Right forelimb (tissue), 1 donor: Measurements from ENCODE around the gene GRIN2C.
A peak's percentile ranks its signal among the peaks of the same experiment; 100 is the strongest.

Source experiments
- DNase-seq: peaks from one replicate; pipeline ENCODE4 v3.0.0-alpha.2; 2018

The GRIN2C gene

DNA sequence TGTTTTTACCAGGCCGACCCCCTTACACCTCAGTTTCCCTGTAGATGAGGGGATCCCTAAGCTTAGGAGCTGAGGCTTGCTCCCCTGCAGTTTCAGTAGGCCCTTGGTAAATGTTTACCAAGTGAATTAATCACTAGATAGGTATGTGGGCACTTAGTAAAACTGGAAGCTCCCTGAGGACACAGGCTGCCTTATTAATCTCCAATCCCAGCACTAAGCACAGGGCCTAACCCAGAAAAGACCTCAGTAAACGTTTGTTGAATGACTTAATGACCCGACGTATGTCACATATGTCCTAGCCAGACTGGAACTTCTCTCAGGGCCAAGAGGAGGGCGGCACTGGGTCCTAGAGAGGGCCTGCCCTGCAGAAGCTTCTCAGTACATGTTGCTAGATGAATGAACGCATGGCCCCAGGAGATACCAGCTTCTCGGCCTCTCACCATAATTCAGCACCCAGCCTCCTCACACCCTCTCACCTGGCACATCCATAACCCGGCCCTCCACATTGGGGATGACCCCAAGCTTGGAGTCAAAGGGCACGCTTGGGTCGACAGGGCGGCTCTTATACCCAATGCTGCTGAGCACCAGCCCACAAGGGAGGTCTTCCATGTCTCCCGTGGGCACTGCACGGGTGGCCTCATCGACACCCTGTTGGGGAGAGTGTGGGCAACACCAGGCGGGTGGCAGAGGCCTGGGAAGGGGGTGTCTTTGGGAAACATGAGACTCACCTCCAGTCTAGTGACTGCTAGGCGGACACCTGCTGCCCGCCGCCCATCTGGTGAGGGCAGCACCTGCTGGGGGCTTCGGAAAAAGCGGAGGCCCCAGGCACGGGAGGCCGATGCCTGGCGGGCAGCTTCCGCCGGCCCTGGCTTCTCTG lies 4.0 kb upstream of the GRIN2C start:
- no peak for DNase-seq

DNA sequence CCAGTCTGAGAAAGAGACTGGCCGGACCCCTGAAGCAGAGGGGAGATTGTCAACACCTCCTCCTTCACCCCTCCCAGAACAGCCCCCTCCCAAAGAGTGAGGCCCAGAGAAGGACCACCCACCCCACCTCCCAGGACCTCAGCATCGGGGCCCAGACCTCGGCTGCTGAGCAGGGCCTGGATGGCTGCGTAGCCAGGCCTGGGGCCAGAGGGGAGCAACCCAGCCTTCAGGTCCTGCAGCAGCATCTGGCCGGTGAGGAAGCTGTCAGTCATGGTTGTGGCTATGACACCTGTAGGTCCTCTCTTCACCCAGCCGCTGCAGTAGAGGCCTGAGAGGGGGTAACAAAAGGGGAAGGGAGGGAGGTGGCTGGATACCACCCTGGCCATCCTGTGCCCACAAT lies 3.2 kb upstream of the GRIN2C start:
- no peak for DNase-seq

DNA sequence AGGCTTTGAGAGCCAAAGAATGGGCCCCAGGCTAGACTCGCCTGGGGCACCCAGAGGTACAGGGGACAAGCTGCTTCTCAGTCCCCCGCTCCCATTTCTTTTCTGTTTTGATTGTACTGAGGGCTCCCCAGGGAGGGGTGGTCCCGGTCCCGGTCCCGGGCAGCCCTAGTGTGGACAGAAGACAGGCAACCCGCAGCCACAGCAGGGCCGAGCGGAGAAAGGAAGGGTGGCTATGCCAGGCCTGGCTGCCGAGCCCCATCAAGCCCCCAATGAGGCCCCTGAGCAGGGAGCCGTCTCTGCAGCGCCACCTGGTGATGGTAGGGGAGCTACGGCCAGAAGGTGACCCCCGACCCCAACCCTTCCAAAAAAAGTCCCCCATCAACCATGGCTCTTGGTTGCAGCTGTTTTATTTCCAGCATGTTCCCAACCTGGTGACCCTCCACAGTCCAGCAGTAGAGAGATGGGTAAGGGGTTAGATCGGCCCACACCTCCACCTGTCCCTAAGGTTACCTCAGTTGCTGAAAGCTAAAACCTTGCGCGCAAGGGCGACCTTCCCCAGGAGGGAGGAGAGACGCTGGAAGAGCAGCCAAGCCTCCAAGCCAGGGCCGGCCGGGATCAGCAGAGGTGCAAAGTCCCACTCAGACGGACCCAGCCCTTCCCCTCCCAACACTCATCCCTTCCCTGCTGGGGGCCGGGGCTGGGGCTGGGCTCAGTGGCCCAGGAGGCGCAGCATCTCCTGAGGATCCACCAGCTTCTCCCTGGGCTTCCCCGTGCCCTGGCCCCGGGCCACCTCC lies 2.6 kb upstream of the GRIN2C start:
- peak; percentile 83 for DNase-seq

DNA sequence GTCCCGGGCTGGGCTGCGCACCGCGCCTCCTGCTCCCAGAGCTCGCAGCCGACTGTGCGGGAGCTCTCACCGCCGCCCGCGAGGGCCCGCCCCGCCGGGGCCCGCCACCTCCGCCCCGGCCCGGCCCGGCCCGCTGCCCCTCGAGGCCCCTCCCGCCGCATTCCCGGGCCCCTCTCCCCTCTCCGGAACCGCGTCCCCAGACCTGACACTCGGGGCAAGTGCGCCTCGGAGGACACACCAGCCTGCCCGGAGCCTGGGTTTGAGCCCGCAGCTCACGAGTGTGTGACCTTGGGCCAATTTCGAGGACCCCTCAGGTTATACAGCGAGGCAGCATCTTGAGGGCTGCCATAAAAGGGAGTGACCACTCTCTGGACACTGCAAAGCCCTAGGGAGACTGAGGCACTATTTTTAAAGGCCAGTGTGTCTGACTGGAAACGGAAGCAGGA lies 2.0 kb upstream of the GRIN2C start:
- no peak for DNase-seq

- DNase-seq = no peak
These were observed 1.4 kb upstream of the GRIN2C start for GRCh38 chr17:74860872-74861661.

GRCh38 chr17:74860229-74860871 lies 665 bp upstream of the GRIN2C start:
- no peak for DNase-seq

GRCh38 chr17:74858672-74859458 lies 820 bp downstream of the GRIN2C start:
- DNase-seq = no peak

GRCh38 chr17:74857191-74857590 lies 2.5 kb downstream of the GRIN2C start:
- no peak for DNase-seq

- DNase-seq = no peak
These were observed 3.6 kb downstream of the GRIN2C start for GRCh38 chr17:74856112-74856511.

DNA sequence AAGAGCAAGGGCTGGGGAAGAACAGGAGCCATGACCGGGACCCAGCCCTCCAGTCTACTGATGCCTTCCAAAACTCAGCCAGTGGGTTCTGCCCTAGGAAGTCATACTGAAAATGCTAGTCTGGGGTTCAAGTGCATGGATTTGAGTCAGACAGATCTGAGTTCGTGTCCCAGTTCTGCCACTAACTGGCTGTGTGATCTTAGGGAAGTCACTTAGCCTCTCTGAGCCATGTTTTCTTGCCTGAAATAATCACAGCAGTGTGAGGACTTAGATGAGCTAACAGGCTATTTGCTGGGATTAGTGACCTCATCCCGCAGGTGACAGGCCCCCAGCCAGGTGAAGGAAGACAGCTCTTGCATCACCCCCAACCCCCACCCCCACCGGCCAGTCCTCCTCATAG lies 4.4 kb downstream of the GRIN2C start:
- DNase-seq = no peak

DNA sequence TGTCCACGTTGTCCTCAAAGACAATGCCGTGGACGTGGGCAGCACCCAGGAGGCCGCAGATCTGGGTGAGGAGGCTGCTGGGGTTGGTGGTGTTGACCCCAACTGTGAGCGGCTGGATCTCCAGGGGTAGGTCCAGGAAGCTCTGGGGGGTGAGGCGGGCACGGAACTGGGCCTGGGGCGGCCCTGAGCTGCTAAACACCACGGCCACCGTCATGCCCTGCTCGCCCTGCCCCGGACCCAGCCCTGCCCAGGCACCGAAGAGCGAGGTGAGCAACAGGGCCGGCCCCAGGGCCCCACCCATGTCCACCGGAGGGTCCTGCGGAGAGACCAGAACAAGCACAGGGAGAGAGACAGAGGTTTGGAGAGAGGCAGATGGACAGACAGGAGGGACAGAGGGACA lies 4.9 kb downstream of the GRIN2C start:
- no peak for DNase-seq

- DNase-seq = no peak
These were observed 6.0 kb downstream of the GRIN2C start for GRCh38 chr17:74853669-74854068.

DNA sequence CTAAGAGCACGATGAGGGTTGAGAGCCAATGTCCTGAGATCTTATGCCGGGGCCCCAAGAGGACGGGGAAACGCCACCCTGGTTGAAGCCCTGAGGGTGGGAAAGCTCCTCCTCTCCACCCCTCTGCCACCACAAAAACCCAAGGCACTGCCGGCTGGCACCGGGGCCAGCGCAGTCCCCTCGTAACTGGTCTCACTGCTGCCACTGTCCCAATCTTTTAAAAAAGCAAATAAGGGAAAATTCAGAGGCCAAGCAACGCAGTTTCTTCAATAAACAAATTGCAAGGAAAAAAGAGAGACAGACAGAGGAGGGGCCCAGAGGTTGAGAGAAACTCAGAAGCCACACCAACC lies 6.7 kb downstream of the GRIN2C start:
- DNase-seq = no peak

GRCh38 chr17:74852237-74853047 lies 7.2 kb downstream of the GRIN2C start:
- no peak for DNase-seq

GRCh38 chr17:74851612-74852236 lies 8.0 kb downstream of the GRIN2C start:
- no peak for DNase-seq

- DNase-seq = no peak
These were observed 8.8 kb downstream of the GRIN2C start for GRCh38 chr17:74850914-74851313.

- DNase-seq = no peak
These were observed 9.4 kb downstream of the GRIN2C start for GRCh38 chr17:74850310-74850709.

DNA sequence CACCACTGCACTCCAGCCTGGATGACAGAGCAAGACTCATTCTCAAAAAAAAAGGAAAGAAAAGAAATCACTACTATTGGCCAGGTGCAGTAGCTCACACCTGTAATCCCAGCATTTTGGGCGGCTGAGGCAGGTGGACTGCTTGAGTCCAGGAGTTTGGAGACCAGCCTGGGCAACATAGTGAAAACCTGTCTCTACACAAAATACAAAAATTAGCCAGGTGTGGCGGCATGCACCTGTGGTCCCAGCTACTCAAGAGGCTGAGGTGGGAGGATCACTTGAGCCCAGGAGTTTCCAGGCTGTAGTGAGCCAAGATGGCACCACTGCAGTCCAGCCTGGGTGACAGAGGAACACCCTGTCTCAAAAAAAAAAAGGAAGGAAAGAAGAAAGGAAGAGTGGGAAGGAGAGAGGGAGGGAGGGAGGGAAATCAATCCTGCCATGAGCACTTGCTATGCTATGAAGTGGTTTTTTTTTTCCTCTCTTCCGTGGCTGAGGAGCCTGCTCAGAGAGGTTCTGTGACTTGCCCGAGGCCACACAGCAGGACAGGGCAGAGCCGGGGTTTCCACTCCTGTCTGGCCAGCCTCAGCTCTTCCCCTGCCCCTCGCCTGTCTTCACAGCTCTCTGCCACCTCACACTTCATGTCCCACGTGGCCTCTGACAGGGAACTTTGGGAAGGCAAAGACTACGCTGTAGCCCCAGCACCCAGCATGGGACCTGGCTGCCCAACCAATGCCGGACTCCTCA lies 10.9 kb downstream of the GRIN2C start:
- no peak for DNase-seq

DNA sequence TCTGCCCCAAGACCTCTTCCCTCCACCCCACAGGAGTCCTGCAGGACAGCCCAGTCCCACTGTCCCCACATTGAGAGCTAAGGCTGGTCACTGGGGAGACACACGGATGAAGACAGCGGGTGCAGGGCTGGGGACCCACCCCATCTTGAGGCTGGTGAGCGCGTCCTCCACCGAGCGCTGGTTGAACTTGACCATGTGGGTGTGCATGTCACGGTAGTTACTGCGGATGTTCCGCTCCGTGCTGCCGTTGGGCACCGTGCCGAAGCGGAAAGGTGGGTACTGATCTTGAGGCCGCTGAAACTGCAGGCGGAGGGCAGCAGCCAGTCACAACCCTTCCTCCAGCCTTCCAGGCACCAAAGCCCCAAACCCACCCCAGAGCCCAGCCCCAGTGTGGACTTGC lies 13.1 kb downstream of the GRIN2C start:
- DNase-seq = no peak

DNA sequence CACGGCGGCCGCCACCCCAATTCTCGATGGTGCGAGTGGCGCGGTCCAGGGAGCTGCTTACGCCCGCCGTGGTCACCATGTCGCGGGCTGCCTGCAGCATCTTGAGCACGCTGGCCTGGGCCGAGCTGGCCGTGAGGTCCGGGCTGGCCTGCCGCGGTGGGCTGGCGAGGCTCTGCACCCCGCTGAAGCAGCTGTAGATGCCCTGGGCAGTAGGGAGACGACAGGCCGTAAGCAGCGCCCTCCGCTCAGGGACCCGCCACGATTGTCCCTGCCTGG lies 16.4 kb downstream of the GRIN2C start:
- DNase-seq = no peak
